DMS153 treated with DMSO at 0.1 percent for 48 hours (cell line): ENCODE results near the gene ZFYVE16.
A peak's percentile ranks its signal among the peaks of the same experiment; 100 is the strongest.
"Not testable (repeated sequence)": the region's sequence is repeated elsewhere in the genome, so short reads cannot be mapped to it uniquely, and the experiment has no call there.

Source experiments
- DNase-seq: peaks from one replicate; lab custom pipeline; 2025; ENCODE audit not compliant: unreplicated experiment; lab: John Stamatoyannopoulos, UW

ZFYVE16 gene

GRCh38 chr5:80487444-80487828 lies 79.6 kb downstream of the ZFYVE16 start:
- DNase-seq: no peak

GRCh38 chr5:80487829-80488721 lies 80.2 kb downstream of the ZFYVE16 start, which contains the start of gene FAM151B:
FAM151B (plus strand) TSS chr5:80488100; CDS start chr5:80488124, 24 bp downstream.
- DNase-seq: peak; percentile 52

GRCh38 chr5:80491296-80491695 lies 83.4 kb downstream of the ZFYVE16 start:
- DNase-seq: no peak

GRCh38 chr5:80492741-80493140 lies 84.9 kb downstream of the ZFYVE16 start:
- no peak for DNase-seq

- not testable (repeated sequence) for DNase-seq
These were observed 85.6 kb downstream of the ZFYVE16 start for GRCh38 chr5:80493443-80493842.

GRCh38 chr5:80495891-80496290 lies 88.0 kb downstream of the ZFYVE16 start:
- DNase-seq: no peak

- DNase-seq: no peak
These were observed 94.9 kb downstream of the ZFYVE16 start for GRCh38 chr5:80502800-80503199.

- DNase-seq: no peak
These were observed 95.8 kb downstream of the ZFYVE16 start for GRCh38 chr5:80503641-80504040.

GRCh38 chr5:80504833-80505232 lies 97.0 kb downstream of the ZFYVE16 start:
- DNase-seq: no peak

GRCh38 chr5:80507663-80508062 lies 99.8 kb downstream of the ZFYVE16 start:
- no peak for DNase-seq

GRCh38 chr5:80508844-80509243 lies 101.0 kb downstream of the ZFYVE16 start:
- no peak for DNase-seq

GRCh38 chr5:80509362-80509761 lies 101.5 kb downstream of the ZFYVE16 start:
- DNase-seq: no peak

- DNase-seq: no peak
These were observed 109.0 kb downstream of the ZFYVE16 start for GRCh38 chr5:80516826-80517225.
